Smooth muscle cell (in vitro differentiated cells): Measurements from ENCODE around the gene LRGUK. TPM values are rescaled to one million over a fixed set of nuclear protein-coding genes. Genes with fewer than 3 reads are reported as not detected.
A peak's percentile ranks its signal among the peaks of the same experiment; 100 is the strongest.

Experiments
- DNase-seq: peaks from one replicate; lab custom pipeline; 2025; ENCODE audit not compliant: unreplicated experiment; lab: John Stamatoyannopoulos, UW
- H2AFZ ChIP-seq: fragments of 200-600 bp; sonication (generic); 2 replicates; pipeline ENCODE4 v1.6.0; 2016; ENCODE audit warnings: antibody characterized with exemption, low read depth, mild to moderate bottlenecking
- H3F3A ChIP-seq: fragments of 200-600 bp; sonication (generic); 2 replicates; pipeline ENCODE4 v1.6.0; 2017; ENCODE audit warnings: antibody characterized with exemption, low read depth
- H3K27ac ChIP-seq: fragments of 200-600 bp; sonication (generic); 2 replicates; pipeline ENCODE4 v1.5.1; 2016; ENCODE audit warnings: low read depth, mild to moderate bottlenecking
- H3K27me3 ChIP-seq: fragments of 200-600 bp; sonication (generic); 2 replicates; pipeline ENCODE4 v1.6.1; 2016; ENCODE audit warnings: low read depth, mild to moderate bottlenecking
- H3K36me3 ChIP-seq: fragments of 200-600 bp; sonication (generic); 2 replicates; pipeline ENCODE4 v1.5.1; 2016; ENCODE audit warnings: low read depth
- H3K4me1 ChIP-seq: fragments of 200-600 bp; sonication (generic); 2 replicates; pipeline ENCODE4 v1.5.1; 2016; ENCODE audit warnings: low read depth
- H3K4me2 ChIP-seq: fragments of 200-600 bp; sonication (generic); 2 replicates; pipeline ENCODE4 v1.6.0; 2016; ENCODE audit warnings: mild to moderate bottlenecking
- H3K4me3 ChIP-seq: fragments of 200-600 bp; sonication (generic); 2 replicates; pipeline ENCODE4 v1.5.1; 2016; ENCODE audit warnings: mild to moderate bottlenecking
- H3K79me2 ChIP-seq: fragments of 200-600 bp; sonication (generic); 2 replicates; pipeline ENCODE4 v1.6.0; 2016; ENCODE audit warnings: low read depth, mild to moderate bottlenecking
- H3K9ac ChIP-seq: fragments of 200-600 bp; sonication (generic); 2 replicates; pipeline ENCODE4 v1.6.0; 2016; ENCODE audit warnings: low read depth
- H3K9me3 ChIP-seq: fragments of 200-600 bp; sonication (generic); replicated peaks from 2 replicates; pipeline ENCODE4 v1.5.1; 2016; ENCODE audit warnings: low read depth
- H4K20me1 ChIP-seq: fragments of 200-600 bp; sonication (generic); 2 replicates; pipeline ENCODE4 v1.6.0; 2016; ENCODE audit warnings: low read depth
- WGBS: methylation state at CpG from one replicate; pipeline ENCODE4 v1.1.7; 2016; ENCODE audit warnings: low lambda C conversion rate; 5-methylcytosine and 5-hydroxymethylcytosine counted together
- polyA plus RNA-seq: library from polyadenylated mRNA; unstranded; fragments of >200 nt; fragmentation: Nextera tagmentation; extraction: Ambion mirVana; gene quantifications from 2 replicates; pipeline ENCODE4 v1.2.1, GENCODE V29; 2016
- total RNA-seq: library from RNA; depleted of rRNA; stranded (reverse); fragments of >200 nt; gene quantifications from 2 replicates; pipeline ENCODE4 v1.2.3, GENCODE V29; 2014
- TF ChIP-seq, protein P1 (sequence below): fragments of 200-600 bp; sonication (generic); IDR thresholded peaks from 2 replicates; pipeline ENCODE4 v1.5.1; 2017; ENCODE audit warnings: borderline replicate concordance, mild to moderate bottlenecking, antibody characterized with exemption; ENCODE audit not compliant: insufficient read depth, poor library complexity, severe bottlenecking

Gene LRGUK
- total and polyA plus RNA-seq, 2 experiments from 2014 or later, result 0.18 TPM; not detected in 1

DNA sequence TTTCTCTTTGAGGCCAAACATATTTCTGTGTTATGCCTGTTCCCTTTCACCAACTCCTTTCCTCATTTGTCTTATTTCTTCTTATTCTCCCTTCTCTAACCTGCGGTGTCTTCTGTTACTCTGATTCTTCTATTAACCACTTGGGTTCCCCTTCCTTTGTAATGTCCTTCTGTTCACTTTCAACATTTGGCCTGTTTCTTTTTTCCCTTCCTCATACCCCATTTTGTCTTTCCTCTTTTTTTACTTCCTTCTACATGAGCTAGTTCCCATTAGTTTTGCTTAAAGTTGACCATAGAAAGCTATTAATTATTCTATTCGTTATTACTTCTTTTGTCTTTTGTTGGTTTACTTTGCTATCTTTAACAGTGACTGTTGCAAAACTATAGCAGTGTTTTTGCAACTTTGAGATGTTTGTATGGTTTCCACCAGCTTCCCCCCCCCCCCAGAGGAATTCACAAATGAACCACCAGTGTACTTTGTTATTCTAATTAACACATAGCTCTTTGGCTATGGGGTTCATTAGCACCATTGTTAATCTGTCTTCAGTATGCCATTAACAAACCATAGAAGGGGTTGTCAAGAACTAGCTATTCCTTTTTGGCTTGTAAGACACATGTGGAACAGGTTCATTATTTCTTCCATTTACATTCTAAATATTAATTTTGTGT is 2.9 kb downstream of the LRGUK start:
- no peaks in the 10 kb centered on the region for H3K79me2 ChIP-seq
- 24% methylated on average over 2 of the region's 2 CpGs for WGBS
- no peaks in the 10 kb centered on the region for H3K36me3 ChIP-seq
- no peaks in the 10 kb centered on the region for H4K20me1 ChIP-seq
- H3K9ac ChIP-seq, result no peak overlapping the region
- H3K4me1 ChIP-seq, result peaks cover 3% of the 10 kb centered on the region
- H3K4me3 ChIP-seq, result no peak overlapping the region
- TF ChIP-seq, protein P1, sequence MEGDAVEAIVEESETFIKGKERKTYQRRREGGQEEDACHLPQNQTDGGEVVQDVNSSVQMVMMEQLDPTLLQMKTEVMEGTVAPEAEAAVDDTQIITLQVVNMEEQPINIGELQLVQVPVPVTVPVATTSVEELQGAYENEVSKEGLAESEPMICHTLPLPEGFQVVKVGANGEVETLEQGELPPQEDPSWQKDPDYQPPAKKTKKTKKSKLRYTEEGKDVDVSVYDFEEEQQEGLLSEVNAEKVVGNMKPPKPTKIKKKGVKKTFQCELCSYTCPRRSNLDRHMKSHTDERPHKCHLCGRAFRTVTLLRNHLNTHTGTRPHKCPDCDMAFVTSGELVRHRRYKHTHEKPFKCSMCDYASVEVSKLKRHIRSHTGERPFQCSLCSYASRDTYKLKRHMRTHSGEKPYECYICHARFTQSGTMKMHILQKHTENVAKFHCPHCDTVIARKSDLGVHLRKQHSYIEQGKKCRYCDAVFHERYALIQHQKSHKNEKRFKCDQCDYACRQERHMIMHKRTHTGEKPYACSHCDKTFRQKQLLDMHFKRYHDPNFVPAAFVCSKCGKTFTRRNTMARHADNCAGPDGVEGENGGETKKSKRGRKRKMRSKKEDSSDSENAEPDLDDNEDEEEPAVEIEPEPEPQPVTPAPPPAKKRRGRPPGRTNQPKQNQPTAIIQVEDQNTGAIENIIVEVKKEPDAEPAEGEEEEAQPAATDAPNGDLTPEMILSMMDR, result no peak
- no peaks in the 10 kb centered on the region for H3K9me3 ChIP-seq
- H3K27me3 ChIP-seq, result peaks cover 24% of the 10 kb centered on the region
- no peak overlapping the region for H3K27ac ChIP-seq
- H3K4me2 ChIP-seq, result no peak overlapping the region
- no peaks in the 10 kb centered on the region for H3F3A ChIP-seq
- H2AFZ ChIP-seq, result no peak overlapping the region
- DNase-seq, result no peak

- H3K9me3 ChIP-seq, result no peaks in the 10 kb centered on the region
- H3K27ac ChIP-seq, result no peak overlapping the region
- H3K4me2 ChIP-seq, result no peak overlapping the region
- DNase-seq, result no peak
- H2AFZ ChIP-seq, result no peak overlapping the region
- 94% methylated on average over 3 of the region's 3 CpGs for WGBS
- H3K4me3 ChIP-seq, result no peak overlapping the region
- H3K27me3 ChIP-seq, result peaks cover 9% of the 10 kb centered on the region
- no peaks in the 10 kb centered on the region for H3F3A ChIP-seq
- H3K4me1 ChIP-seq, result no peaks in the 10 kb centered on the region
- H3K36me3 ChIP-seq, result no peaks in the 10 kb centered on the region
- no peak overlapping the region for H3K9ac ChIP-seq
- no peaks in the 10 kb centered on the region for H3K79me2 ChIP-seq
- TF ChIP-seq, protein P1, result no peak
- no peaks in the 10 kb centered on the region for H4K20me1 ChIP-seq
Observed at GRCh38 chr7:134134004-134134403, 6.9 kb downstream of the LRGUK start.

DNA sequence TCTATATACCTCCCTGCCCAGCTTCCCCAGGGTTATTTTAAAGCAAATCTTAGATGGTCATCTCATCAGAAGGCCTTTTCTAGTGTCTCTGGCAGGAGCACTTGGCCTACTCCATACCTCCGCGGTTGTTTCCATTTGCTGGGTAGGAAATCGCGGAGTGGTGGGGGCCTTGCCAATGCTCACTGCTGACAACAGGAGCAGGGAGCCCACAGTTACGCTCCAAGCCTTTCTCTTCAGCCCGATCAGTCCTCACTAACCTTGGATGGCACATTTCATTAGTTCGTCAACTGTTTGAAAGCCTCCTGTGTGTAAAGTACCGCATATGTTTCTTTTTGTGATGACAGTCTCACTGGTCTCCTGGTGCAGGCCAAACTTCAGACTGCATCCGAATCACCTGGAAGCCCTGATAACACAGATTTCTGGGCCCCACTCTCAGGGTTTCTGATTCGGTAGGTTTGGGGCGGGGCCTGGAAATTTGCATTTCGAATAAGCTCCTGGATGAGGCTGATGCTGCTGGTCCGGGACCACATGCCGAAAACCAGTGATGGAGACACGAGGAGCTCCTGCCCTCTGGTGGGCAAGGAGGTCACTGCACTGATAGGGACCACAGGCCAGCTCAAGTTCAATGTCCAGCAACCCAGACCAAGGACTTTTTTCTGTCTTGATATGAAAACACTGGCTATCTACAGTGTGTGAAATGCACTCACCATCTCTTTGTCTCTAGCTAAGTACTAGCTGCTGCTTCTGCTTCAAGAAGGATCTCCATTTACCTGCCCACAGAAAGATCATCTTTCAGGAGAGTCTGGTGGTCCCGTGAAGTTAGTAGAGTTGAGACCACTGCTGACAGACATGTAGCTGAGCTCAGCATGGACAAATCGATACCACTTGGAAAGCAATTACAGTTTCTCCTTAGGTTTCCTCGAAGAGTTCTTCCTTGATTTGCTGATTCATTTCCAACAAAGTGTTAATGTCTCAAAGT is 14.0 kb downstream of the LRGUK start:
- no peaks in the 10 kb centered on the region for H4K20me1 ChIP-seq
- no peak overlapping the region for H3K27ac ChIP-seq
- H3K79me2 ChIP-seq, result no peaks in the 10 kb centered on the region
- TF ChIP-seq, protein P1, result peak; percentile 84
- no peaks in the 10 kb centered on the region for H3F3A ChIP-seq
- no peaks in the 10 kb centered on the region for H3K36me3 ChIP-seq
- peak; percentile 12 for DNase-seq
- H2AFZ ChIP-seq, result no peak overlapping the region
- no peak overlapping the region for H3K4me2 ChIP-seq
- H3K4me1 ChIP-seq, result no peaks in the 10 kb centered on the region
- H3K9me3 ChIP-seq, result no peaks in the 10 kb centered on the region
- no peak overlapping the region for H3K4me3 ChIP-seq
- H3K9ac ChIP-seq, result no peak overlapping the region
- H3K27me3 ChIP-seq, result no peaks in the 10 kb centered on the region
- WGBS, result 50% methylated on average over 18 of the region's 18 CpGs
